ENCODE results near the gene RAB28. TPM values are rescaled to one million over a fixed set of nuclear protein-coding genes. Genes with fewer than 3 reads are reported as not detected.

The RAB28 gene
- total RNA-seq, 4 donors from 2014 or later: 9.7 to 32.6 (median 21.2) TPM

DNA sequence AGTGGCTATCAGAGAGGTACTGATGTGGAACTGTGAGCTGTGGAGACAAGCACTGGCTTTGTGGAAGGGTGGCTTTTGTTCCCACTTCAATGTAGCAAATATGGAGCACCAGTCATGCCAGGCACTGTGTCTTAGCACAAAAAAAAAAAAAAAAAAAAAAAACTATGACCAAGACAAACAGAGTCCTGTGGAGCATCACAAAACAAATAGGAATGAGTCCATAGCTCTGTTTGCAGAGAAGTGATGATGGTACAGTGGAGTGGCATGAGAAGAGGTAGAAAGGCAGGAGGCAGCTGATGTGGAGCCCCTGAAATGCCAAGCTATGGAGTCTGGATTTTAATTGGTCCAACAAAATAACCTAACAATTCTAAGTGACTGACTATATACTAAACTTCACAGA is 116.9 kb downstream of the RAB28 start:
- DNase-seq: no peak
- Histone ChIP-seq H3K36me3 (no peaks in the 10 kb centered on the region), H3K27me3 (no peaks in the 10 kb centered on the region), H3K4me3 (no peak overlapping the region), H3K9me3 (no peaks in the 10 kb centered on the region), H3K27ac (no peak overlapping the region), H3K4me1 (no peaks in the 10 kb centered on the region)
- intact Hi-C loops (cut with DNase I; ENCODE audit: low total_unique reads): no loop called here
- TF ChIP-seq CTCF (IDR thresholded peaks at IDR 0.05) (no peak), POLR2A (IDR thresholded peaks at IDR 0.05) (no peak)

DNA sequence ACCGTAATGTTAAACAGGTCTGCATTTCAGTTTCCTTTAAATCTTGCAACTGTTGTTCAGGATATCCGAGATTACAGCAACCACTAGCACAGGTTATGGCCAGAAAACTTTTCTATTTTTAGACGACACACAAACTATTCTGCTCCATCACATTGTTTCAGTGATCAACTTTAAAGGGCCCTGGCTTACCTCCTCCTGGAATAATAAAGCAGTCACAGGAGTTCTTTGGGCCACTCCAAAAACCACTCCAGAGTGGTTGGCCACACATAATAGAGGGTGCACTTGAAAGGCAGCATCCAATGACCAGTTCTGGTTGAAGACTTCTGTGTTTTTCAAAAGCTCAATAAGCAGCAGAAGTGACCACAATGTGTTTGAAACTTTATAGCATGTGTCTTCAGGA is 118.9 kb downstream of the RAB28 start:
- TF ChIP-seq CTCF (IDR thresholded peaks at IDR 0.05) (no peak), POLR2A (IDR thresholded peaks at IDR 0.05) (no peak)
- no peaks in the 10 kb centered on the region for H3K9me3 ChIP-seq
- no peaks in the 10 kb centered on the region for H3K36me3 ChIP-seq
- H3K4me3 ChIP-seq: no peak overlapping the region
- intact Hi-C loops (cut with DNase I; ENCODE audit: low total_unique reads): no loop called here
- H3K4me1 ChIP-seq: no peaks in the 10 kb centered on the region
- no peak for DNase-seq
- no peak overlapping the region for H3K27ac ChIP-seq
- H3K27me3 ChIP-seq: no peaks in the 10 kb centered on the region

DNA sequence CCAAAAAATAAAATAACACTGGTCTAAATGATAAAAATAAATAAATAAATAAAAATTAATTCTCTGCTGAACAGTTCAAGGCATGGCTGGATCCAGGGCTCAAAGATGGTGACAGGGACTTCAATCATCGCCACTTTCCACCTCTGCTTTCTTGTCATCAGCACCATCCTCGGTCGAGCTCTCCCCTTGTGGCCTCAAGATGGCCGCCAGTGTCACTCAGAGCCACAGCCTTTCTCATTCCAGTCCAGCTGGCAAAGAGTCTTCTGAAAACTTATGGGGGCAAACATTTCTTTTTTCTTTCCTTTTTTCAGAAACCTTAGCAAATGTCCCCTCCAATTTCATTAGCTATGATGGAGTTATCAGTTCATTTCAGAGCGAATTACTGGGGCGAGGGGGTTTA is 119.5 kb downstream of the RAB28 start:
- TF ChIP-seq POLR2A (IDR thresholded peaks at IDR 0.05) (no peak), CTCF (IDR thresholded peaks at IDR 0.05) (no peak)
- no peak for DNase-seq
- Histone ChIP-seq H3K9me3 (no peaks in the 10 kb centered on the region), H3K4me3 (no peak overlapping the region), H3K4me1 (no peaks in the 10 kb centered on the region), H3K27me3 (no peaks in the 10 kb centered on the region), H3K36me3 (no peaks in the 10 kb centered on the region), H3K27ac (no peak overlapping the region)
- intact Hi-C loops (cut with DNase I; ENCODE audit: low total_unique reads): no loop called here

GRCh38 chr4:13364172-13364571 is 120.0 kb downstream of the RAB28 start:
- intact Hi-C loops (cut with DNase I; ENCODE audit: low total_unique reads): no loop called here
- no peak overlapping the region for H3K27ac ChIP-seq
- no peaks in the 10 kb centered on the region for H3K9me3 ChIP-seq
- H3K36me3 ChIP-seq: no peaks in the 10 kb centered on the region
- no peak for DNase-seq
- TF ChIP-seq CTCF (IDR thresholded peaks at IDR 0.05) (no peak), POLR2A (IDR thresholded peaks at IDR 0.05) (no peak)
- no peaks in the 10 kb centered on the region for H3K27me3 ChIP-seq
- H3K4me1 ChIP-seq: no peaks in the 10 kb centered on the region
- no peak overlapping the region for H3K4me3 ChIP-seq

DNA sequence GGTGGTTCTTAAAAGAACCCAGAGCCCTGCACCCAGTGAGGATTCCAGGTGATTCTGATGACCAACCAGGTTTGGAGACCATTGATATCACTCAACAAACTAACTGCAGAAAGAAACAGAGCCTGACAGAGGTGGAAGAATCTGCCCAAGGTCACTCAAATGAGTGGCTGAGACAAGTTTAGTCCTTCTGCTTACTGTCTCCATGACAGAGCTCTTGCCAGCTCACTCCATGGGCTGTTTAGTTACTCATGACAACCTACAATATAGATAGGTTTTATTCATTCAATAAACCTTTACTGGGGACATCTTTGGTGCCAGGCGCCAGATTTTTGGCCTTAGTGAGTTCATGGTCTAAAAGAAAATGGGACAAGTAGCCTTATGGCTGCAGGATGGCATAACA is 124.3 kb downstream of the RAB28 start:
- Histone ChIP-seq H3K27me3 (no peaks in the 10 kb centered on the region), H3K9me3 (no peaks in the 10 kb centered on the region), H3K4me3 (no peak overlapping the region), H3K36me3 (no peaks in the 10 kb centered on the region), H3K4me1 (no peaks in the 10 kb centered on the region), H3K27ac (no peak overlapping the region)
- DNase-seq: no peak
- TF ChIP-seq POLR2A (IDR thresholded peaks at IDR 0.05) (no peak), CTCF (IDR thresholded peaks at IDR 0.05) (no peak)
- intact Hi-C loops (cut with DNase I; ENCODE audit: low total_unique reads): no loop called here

All from uterus (tissue), 4 donors.